HepG2 (cell line): Measurements from ENCODE around the gene DCTN3. TPM values are rescaled to one million over a fixed set of nuclear protein-coding genes. Genes with fewer than 3 reads are reported as not detected.

Experiments used
- BHLHE40 ChIP-seq: IDR thresholded peaks from 2 replicates; pipeline ENCODE4 v1.6.1; 2011; ENCODE audit warnings: low read length, improper control_type of control experiment
- GATA4 ChIP-seq: sonication (generic); IDR thresholded peaks from 2 replicates; pipeline ENCODE4 v1.6.1; 2016; ENCODE audit warnings: antibody characterized with exemption, low read depth, borderline replicate concordance
- HOXA5 ChIP-seq: sonication (generic); formaldehyde crosslinking; IDR thresholded peaks from 2 replicates; pipeline ENCODE4 v1.4.0; 2020; ENCODE audit warnings: missing genetic modification reagents
- JDP2 ChIP-seq: sonication (generic); formaldehyde crosslinking; IDR thresholded peaks from 2 replicates; pipeline ENCODE4 v1.8.1; 2022; ENCODE audit warnings: missing genetic modification reagents, borderline replicate concordance
- KDM4B ChIP-seq: sonication (generic); formaldehyde crosslinking; IDR thresholded peaks from 2 replicates; pipeline ENCODE4 v1.4.0; 2020; ENCODE audit warnings: missing genetic modification reagents
- ONECUT2 ChIP-seq: sonication (generic); formaldehyde crosslinking; IDR thresholded peaks from 2 replicates; pipeline ENCODE4 v1.4.0; 2020; ENCODE audit warnings: missing genetic modification reagents
- SOX5 ChIP-seq: IDR thresholded peaks from 2 replicates; pipeline ENCODE4 v1.6.1; 2016; ENCODE audit warnings: borderline replicate concordance
- TEAD2 ChIP-seq: sonication (generic); formaldehyde crosslinking; IDR thresholded peaks from 2 replicates; pipeline ENCODE4 v1.9.0; 2021; ENCODE audit warnings: missing genetic modification reagents
- U2AF2 ChIP-seq: fragments of 200-400 bp; formaldehyde crosslinking; IDR thresholded peaks from 2 replicates; pipeline ENCODE4 v1.6.1; 2017; ENCODE audit warnings: low read depth, mild to moderate bottlenecking, low read length
- ZBTB7B ChIP-seq: sonication (generic); formaldehyde crosslinking; IDR thresholded peaks from 2 replicates; pipeline ENCODE4 v1.4.0; 2020; ENCODE audit warnings: missing genetic modification reagents
- ZNF121 ChIP-seq: sonication (generic); formaldehyde crosslinking; IDR thresholded peaks from 2 replicates; pipeline ENCODE4 v1.5.0; 2020; ENCODE audit warnings: mild to moderate bottlenecking, missing genetic modification reagents
- ZNF629 ChIP-seq: sonication (generic); formaldehyde crosslinking; conservative IDR thresholded peaks from 2 replicates; pipeline ENCODE4 v1.5.0; 2020; ENCODE audit warnings: missing genetic modification reagents
- polyA plus RNA-seq, 8 experiments: library from polyadenylated mRNA; depleted of rRNA in 3 of 8; stranded (reverse) in 7 of 8; unstranded in 1 of 8; fragments of >200 nt; fragmentation: Illumina TruSeq in 4 of 8; extraction: Trizol in 4 of 8; gene quantifications; 2 replicates each; pipeline versions ENCODE4 v1.2.1 to v1.2.3, GENCODE V29; 2011 to 2016; ENCODE audit warnings: low read depth in 4 of 8, missing spikeins in 1 of 8, mixed read lengths in 1 of 8; ENCODE audit not compliant: insufficient read depth in 1 of 8
- total RNA-seq, 5 experiments: library from RNA; depleted of rRNA; stranded (reverse); fragments of >200 nt; fragmentation: Illumina TruSeq; extraction: Trizol; gene quantifications; 2 replicates each; pipeline ENCODE4 v1.2.3, GENCODE V29; 2016; ENCODE audit warnings: low read depth in 1 of 5
- TF ChIP-seq, protein P1 (sequence below): fragments of 450-650 bp; IDR thresholded peaks from 2 replicates; pipeline ENCODE4 v1.6.1; 2017; ENCODE audit warnings: mild to moderate bottlenecking
- TF ChIP-seq, protein P2 (sequence below): sonication (generic); formaldehyde crosslinking; IDR thresholded peaks from 2 replicates; pipeline ENCODE4 v1.5.0; 2020; ENCODE audit warnings: missing genetic modification reagents
- TF ChIP-seq, protein P3 (sequence below): sonication (generic); formaldehyde crosslinking; IDR thresholded peaks from 2 replicates; pipeline ENCODE4 v1.4.0; 2020; ENCODE audit warnings: missing genetic modification reagents
- TF ChIP-seq, protein P4 (sequence below): sonication (generic); formaldehyde crosslinking; IDR thresholded peaks from 2 replicates; pipeline ENCODE4 v1.5.1; 2020; ENCODE audit warnings: mild to moderate bottlenecking, missing genetic modification reagents, moderate library complexity
- TF ChIP-seq, protein P5 (sequence below): sonication (generic); formaldehyde crosslinking; IDR thresholded peaks from 2 replicates; pipeline ENCODE4 v1.9.0; 2022; ENCODE audit warnings: low read depth, missing genetic modification reagents
- TF ChIP-seq, protein P6 (sequence below): IDR thresholded peaks from 2 replicates; pipeline ENCODE4 v1.6.1; 2016
- TF ChIP-seq, protein P7 (sequence below): IDR thresholded peaks from 2 replicates; pipeline ENCODE4 v1.6.1; 2016; ENCODE audit warnings: low read depth

Gene DCTN3
- total and polyA plus RNA-seq, 2 of the 13 experiments (the other 11 are each of a cell fraction or from before 2014, with no cell fraction given) = 27.4 to 34.5 TPM

DNA sequence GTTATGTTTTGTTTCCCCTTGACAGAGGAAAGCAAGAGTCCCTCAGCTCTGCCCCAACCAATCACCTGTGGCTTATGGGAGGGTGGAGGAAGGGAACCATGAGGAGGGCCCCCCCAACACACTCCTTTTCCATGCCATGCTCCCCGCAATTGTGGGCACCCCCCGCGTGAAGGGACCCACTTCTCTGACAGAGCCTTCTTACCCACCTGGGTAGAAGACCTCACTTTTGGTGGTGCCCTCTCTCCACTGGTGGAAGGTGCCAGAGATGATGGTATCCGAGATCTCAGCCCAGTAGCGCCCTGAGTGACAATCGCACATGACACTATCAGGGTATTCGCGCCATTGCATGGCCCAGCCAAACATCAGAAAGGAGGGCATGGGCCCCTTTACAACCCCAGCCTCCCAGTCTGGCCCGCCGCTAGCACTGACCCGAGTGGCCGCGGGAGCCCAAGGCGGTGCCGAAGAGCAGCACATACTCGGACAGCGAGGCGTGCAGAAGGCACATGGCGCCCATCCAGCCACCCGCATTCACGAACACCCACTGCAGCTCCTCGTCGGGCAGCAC, 16.6 kb upstream of the DCTN3 start (continued):
- TF ChIP-seq, protein P1, sequence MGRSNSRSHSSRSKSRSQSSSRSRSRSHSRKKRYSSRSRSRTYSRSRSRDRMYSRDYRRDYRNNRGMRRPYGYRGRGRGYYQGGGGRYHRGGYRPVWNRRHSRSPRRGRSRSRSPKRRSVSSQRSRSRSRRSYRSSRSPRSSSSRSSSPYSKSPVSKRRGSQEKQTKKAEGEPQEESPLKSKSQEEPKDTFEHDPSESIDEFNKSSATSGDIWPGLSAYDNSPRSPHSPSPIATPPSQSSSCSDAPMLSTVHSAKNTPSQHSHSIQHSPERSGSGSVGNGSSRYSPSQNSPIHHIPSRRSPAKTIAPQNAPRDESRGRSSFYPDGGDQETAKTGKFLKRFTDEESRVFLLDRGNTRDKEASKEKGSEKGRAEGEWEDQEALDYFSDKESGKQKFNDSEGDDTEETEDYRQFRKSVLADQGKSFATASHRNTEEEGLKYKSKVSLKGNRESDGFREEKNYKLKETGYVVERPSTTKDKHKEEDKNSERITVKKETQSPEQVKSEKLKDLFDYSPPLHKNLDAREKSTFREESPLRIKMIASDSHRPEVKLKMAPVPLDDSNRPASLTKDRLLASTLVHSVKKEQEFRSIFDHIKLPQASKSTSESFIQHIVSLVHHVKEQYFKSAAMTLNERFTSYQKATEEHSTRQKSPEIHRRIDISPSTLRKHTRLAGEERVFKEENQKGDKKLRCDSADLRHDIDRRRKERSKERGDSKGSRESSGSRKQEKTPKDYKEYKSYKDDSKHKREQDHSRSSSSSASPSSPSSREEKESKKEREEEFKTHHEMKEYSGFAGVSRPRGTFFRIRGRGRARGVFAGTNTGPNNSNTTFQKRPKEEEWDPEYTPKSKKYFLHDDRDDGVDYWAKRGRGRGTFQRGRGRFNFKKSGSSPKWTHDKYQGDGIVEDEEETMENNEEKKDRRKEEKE = no peak
- TF ChIP-seq ONECUT2 (CRISPR knock-in tag) (0 out of 2 replicates have a peak, but pooled peaks have one; percentile 44), HOXA5 (CRISPR knock-in tag) (no peak), KDM4B (no peak), ZNF629 (CRISPR knock-in tag) (no peak), SOX5 (CRISPR knock-in tag) (no peak), TEAD2 (CRISPR knock-in tag) (no peak), GATA4 (no peak), ZBTB7B (0 out of 2 replicates have a peak, but pooled peaks have one; percentile 3), JDP2 (no peak), U2AF2 (no peak), ZNF121 (no peak), BHLHE40 (no peak)
- TF ChIP-seq, protein P2, sequence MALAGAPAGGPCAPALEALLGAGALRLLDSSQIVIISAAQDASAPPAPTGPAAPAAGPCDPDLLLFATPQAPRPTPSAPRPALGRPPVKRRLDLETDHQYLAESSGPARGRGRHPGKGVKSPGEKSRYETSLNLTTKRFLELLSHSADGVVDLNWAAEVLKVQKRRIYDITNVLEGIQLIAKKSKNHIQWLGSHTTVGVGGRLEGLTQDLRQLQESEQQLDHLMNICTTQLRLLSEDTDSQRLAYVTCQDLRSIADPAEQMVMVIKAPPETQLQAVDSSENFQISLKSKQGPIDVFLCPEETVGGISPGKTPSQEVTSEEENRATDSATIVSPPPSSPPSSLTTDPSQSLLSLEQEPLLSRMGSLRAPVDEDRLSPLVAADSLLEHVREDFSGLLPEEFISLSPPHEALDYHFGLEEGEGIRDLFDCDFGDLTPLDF (CRISPR knock-in tag) = no peak
- TF ChIP-seq, protein P3, sequence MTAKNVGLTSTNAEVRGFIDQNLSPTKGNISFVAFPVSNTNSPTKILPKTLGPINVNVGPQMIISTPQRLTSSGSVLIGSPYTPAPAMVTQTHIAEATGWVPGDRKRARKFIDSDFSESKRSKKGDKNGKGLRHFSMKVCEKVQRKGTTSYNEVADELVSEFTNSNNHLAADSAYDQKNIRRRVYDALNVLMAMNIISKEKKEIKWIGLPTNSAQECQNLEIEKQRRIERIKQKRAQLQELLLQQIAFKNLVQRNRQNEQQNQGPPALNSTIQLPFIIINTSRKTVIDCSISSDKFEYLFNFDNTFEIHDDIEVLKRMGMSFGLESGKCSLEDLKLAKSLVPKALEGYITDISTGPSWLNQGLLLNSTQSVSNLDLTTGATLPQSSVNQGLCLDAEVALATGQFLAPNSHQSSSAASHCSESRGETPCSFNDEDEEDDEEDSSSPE (CRISPR knock-in tag) = no peak
- TF ChIP-seq, protein P4, sequence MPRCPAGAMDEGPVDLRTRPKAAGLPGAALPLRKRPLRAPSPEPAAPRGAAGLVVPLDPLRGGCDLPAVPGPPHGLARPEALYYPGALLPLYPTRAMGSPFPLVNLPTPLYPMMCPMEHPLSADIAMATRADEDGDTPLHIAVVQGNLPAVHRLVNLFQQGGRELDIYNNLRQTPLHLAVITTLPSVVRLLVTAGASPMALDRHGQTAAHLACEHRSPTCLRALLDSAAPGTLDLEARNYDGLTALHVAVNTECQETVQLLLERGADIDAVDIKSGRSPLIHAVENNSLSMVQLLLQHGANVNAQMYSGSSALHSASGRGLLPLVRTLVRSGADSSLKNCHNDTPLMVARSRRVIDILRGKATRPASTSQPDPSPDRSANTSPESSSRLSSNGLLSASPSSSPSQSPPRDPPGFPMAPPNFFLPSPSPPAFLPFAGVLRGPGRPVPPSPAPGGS (CRISPR knock-in tag) = no peak
- TF ChIP-seq, protein P5, sequence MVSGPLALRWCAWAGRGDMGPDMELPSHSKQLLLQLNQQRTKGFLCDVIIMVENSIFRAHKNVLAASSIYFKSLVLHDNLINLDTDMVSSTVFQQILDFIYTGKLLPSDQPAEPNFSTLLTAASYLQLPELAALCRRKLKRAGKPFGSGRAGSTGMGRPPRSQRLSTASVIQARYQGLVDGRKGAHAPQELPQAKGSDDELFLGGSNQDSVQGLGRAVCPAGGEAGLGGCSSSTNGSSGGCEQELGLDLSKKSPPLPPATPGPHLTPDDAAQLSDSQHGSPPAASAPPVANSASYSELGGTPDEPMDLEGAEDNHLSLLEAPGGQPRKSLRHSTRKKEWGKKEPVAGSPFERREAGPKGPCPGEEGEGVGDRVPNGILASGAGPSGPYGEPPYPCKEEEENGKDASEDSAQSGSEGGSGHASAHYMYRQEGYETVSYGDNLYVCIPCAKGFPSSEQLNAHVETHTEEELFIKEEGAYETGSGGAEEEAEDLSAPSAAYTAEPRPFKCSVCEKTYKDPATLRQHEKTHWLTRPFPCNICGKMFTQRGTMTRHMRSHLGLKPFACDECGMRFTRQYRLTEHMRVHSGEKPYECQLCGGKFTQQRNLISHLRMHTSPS (CRISPR knock-in tag) = peak; percentile 24; the same call in 1 of the 2 replicates
- TF ChIP-seq, protein P6, sequence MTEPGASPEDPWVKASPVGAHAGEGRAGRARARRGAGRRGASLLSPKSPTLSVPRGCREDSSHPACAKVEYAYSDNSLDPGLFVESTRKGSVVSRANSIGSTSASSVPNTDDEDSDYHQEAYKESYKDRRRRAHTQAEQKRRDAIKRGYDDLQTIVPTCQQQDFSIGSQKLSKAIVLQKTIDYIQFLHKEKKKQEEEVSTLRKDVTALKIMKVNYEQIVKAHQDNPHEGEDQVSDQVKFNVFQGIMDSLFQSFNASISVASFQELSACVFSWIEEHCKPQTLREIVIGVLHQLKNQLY = no peak
- TF ChIP-seq, protein P7, sequence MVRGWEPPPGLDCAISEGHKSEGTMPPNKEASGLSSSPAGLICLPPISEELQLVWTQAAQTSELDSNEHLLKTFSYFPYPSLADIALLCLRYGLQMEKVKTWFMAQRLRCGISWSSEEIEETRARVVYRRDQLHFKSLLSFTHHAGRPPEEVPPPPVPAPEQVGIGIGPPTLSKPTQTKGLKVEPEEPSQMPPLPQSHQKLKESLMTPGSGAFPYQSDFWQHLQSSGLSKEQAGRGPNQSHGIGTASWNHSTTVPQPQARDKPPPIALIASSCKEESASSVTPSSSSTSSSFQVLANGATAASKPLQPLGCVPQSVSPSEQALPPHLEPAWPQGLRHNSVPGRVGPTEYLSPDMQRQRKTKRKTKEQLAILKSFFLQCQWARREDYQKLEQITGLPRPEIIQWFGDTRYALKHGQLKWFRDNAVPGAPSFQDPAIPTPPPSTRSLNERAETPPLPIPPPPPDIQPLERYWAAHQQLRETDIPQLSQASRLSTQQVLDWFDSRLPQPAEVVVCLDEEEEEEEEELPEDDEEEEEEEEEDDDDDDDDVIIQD (CRISPR knock-in tag) = no peak
